LNCaP clone FGC (cell line): ENCODE measurements around the gene CEP85L.

Experiments
- DNase-seq: peaks from one replicate; pipeline ENCODE4 v3.0.0-alpha.2; 2011; ENCODE audit warnings: low read depth
- H3K4me3 ChIP-seq: 2 replicates; pipeline ENCODE4 v1.5.1; 2011; ENCODE audit warnings: mild to moderate bottlenecking, low read depth, low read length, control low read depth
- TF ChIP-seq, protein P1 (sequence below): IDR thresholded peaks from 2 replicates; pipeline ENCODE4 v1.5.1; 2012; ENCODE audit warnings: mild to moderate bottlenecking; ENCODE audit not compliant: control insufficient read depth, insufficient read depth; ENCODE audit errors: extremely low read depth

The CEP85L gene

GRCh38 chr6:118501099-118501498 is 150.3 kb downstream of the CEP85L start:
- TF ChIP-seq, protein P1, sequence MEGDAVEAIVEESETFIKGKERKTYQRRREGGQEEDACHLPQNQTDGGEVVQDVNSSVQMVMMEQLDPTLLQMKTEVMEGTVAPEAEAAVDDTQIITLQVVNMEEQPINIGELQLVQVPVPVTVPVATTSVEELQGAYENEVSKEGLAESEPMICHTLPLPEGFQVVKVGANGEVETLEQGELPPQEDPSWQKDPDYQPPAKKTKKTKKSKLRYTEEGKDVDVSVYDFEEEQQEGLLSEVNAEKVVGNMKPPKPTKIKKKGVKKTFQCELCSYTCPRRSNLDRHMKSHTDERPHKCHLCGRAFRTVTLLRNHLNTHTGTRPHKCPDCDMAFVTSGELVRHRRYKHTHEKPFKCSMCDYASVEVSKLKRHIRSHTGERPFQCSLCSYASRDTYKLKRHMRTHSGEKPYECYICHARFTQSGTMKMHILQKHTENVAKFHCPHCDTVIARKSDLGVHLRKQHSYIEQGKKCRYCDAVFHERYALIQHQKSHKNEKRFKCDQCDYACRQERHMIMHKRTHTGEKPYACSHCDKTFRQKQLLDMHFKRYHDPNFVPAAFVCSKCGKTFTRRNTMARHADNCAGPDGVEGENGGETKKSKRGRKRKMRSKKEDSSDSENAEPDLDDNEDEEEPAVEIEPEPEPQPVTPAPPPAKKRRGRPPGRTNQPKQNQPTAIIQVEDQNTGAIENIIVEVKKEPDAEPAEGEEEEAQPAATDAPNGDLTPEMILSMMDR = no peak
- H3K4me3 ChIP-seq = no peak overlapping the region
- no peak for DNase-seq

DNA sequence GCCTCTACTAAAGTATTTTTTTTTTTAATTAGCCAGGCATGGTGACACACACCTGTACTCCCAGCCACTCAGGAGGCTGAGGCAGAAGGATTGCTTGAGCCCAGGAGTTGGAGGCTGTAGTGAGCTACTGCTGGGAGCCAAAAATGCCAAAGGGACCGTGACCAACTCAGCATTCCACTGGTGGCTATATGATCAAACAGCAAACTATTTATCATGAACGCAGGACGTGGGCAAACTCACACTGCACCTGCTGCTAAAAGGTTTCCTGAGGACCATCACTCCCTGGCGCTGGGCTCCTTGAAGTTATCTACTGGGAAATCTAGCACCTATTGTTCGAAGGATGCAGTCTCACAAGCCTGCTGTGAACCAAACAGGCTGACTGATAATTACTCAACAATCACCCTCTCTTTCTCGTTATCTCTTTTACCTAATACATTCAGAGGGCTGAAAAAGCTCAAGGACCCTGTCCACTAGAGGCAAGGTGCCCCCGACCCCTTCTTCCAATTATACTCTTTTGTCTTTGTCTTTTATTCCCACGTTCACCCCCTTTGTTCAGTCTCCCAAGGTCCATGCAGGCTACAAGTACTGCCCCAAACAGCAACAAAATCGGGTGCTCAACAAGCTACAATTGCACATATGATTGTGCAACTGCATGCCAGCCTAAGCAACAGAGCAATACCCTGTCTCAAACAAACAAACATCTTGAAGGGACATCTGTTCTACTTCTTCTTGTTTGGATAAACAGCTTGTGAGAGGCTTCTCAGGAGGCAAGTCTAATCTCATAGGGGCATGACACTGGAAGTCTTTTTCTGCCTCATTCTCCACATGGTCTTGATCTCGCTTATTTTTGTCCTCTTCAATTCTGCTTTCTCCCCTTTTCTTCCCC is 151.0 kb downstream of the CEP85L start:
- no peak overlapping the region for H3K4me3 ChIP-seq
- TF ChIP-seq, protein P1 = no peak
- DNase-seq = no peak

GRCh38 chr6:118495485-118496280 is 155.7 kb downstream of the CEP85L start:
- no peak for DNase-seq
- TF ChIP-seq, protein P1 = no peak
- H3K4me3 ChIP-seq = no peak overlapping the region

DNA sequence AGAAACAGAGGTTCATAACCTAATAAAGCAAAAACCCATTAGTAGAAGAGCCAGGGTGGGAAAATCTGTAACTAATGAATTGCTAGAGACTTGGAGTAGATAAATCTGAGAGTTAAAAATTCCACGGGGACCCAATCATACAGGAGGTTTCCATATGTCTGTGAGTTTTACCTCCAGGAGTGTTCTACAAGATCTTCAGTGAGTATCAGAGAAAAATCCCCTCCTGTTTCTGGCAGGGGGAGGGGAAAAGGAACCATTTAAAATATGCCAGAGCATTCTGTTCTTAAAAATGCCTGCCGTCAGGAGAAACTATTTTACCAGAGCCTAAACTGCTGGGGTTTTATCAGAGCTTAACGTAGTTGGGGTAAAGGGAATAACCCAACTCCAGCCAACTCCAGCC is 157.3 kb downstream of the CEP85L start:
- no peak for DNase-seq
- TF ChIP-seq, protein P1 = no peak
- no peak overlapping the region for H3K4me3 ChIP-seq

DNA sequence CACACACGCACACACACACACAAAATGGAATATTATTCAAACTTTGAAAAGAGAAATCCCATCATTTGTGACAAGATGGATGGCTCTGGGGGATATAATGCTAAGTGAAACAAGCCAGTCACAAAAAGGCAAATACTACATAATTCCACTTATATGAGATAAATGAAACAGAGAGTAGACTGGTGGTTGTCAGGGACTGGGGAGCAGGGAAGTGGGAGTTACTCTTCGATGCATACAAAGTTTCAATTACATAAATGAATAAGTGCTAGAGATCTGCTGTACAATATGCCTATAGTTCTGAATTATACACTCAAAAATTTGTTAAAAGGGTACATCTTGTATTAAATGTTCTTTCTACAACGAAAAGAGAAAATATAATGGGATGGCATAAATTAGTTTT is 161.4 kb downstream of the CEP85L start:
- no peak overlapping the region for H3K4me3 ChIP-seq
- DNase-seq = no peak
- TF ChIP-seq, protein P1 = no peak

GRCh38 chr6:118488631-118489030 is 162.8 kb downstream of the CEP85L start:
- no peak for DNase-seq
- TF ChIP-seq, protein P1 = no peak
- H3K4me3 ChIP-seq = no peak overlapping the region
